Lower leg skin (tissue), 3 donors: ENCODE measurements around the gene CFL1.

Experiments
- CTCF ChIP-seq, 3 donors: fragments of 450-650 bp; IDR thresholded peaks; one replicate each; pipeline ENCODE4 v1.5.1; 2016; ENCODE audit warnings: antibody characterized with exemption in 3 of 3, mild to moderate bottlenecking in 3 of 3, moderate library complexity in 2 of 3
- POLR2A ChIP-seq, 2 donors: fragments of 450-650 bp; IDR thresholded peaks; one replicate each; pipeline ENCODE4 v1.6.1; 2016 to 2017; ENCODE audit warnings: antibody characterized with exemption in 2 of 2, mild to moderate bottlenecking in 1 of 2, moderate library complexity in 1 of 2

- TF ChIP-seq CTCF (IDR thresholded peaks at IDR 0.05): no peak
- TF ChIP-seq POLR2A (IDR thresholded peaks at IDR 0.05): no peak
Observed at GRCh38 chr11:65879617-65880016, 21.6 kb upstream of the CFL1 start, which contains the start of gene CTSW.
